Esophagus squamous epithelium (tissue), 4 donors: Measurements from ENCODE around the gene SMIM35.

Experiments
- POLR2A ChIP-seq, 4 donors: fragments of 450-650 bp; IDR thresholded peaks; one replicate each; pipeline ENCODE4 v1.6.1; 2017; ENCODE audit warnings: antibody characterized with exemption in 4 of 4, mild to moderate bottlenecking in 4 of 4, moderate library complexity in 3 of 4
- TF ChIP-seq, protein P1 (sequence below), 6 experiments: fragments of 450-650 bp in 4 of 6; fragments of 200-600 bp in 2 of 6; sonication (generic) in 2 of 6; IDR thresholded peaks; one replicate each; pipeline ENCODE4 v1.5.1; 2016 to 2019; ENCODE audit warnings: antibody characterized with exemption in 6 of 6, mild to moderate bottlenecking in 4 of 6, moderate library complexity in 4 of 6

- TF ChIP-seq, protein P1, sequence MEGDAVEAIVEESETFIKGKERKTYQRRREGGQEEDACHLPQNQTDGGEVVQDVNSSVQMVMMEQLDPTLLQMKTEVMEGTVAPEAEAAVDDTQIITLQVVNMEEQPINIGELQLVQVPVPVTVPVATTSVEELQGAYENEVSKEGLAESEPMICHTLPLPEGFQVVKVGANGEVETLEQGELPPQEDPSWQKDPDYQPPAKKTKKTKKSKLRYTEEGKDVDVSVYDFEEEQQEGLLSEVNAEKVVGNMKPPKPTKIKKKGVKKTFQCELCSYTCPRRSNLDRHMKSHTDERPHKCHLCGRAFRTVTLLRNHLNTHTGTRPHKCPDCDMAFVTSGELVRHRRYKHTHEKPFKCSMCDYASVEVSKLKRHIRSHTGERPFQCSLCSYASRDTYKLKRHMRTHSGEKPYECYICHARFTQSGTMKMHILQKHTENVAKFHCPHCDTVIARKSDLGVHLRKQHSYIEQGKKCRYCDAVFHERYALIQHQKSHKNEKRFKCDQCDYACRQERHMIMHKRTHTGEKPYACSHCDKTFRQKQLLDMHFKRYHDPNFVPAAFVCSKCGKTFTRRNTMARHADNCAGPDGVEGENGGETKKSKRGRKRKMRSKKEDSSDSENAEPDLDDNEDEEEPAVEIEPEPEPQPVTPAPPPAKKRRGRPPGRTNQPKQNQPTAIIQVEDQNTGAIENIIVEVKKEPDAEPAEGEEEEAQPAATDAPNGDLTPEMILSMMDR (IDR thresholded peaks at IDR 0.05): no peak
- TF ChIP-seq POLR2A (IDR thresholded peaks at IDR 0.05): no peak
Measured at GRCh38 chr11:117983163-117983475, 103.6 kb downstream of the SMIM35 start.
